SKM-1 treated with dmso at 0.1 percent for 144 hours (cell line): Measurements from ENCODE around the gene TMUB1.
A peak's percentile ranks its signal among the peaks of the same experiment; 100 is the strongest.

Experiments used
- DNase-seq: peaks from one replicate; lab custom pipeline; 2025; ENCODE audit not compliant: unreplicated experiment; lab: John Stamatoyannopoulos, UW

Gene TMUB1

DNA sequence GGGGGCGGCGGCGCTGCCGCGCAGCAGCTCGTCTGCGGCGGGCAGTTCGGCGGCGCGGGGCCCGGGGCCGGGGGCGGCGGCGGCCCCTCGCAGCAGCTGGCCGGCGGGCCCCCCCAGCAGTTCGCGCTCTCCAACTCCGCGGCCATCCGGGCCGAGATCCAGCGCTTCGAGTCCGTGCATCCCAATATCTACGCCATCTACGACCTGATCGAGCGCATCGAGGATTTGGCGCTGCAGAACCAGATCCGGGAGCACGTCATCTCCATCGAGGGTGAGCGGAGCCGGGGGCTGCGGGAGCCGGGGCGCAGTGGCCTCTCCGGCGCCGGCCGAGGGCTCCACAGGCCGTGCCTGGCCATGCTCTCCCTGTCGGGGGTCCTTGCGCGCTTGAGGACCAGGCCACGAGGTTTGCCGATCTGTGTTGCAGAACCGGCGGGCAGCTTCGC lies 3.5 kb upstream of the TMUB1 start:
- no peak for DNase-seq

DNA sequence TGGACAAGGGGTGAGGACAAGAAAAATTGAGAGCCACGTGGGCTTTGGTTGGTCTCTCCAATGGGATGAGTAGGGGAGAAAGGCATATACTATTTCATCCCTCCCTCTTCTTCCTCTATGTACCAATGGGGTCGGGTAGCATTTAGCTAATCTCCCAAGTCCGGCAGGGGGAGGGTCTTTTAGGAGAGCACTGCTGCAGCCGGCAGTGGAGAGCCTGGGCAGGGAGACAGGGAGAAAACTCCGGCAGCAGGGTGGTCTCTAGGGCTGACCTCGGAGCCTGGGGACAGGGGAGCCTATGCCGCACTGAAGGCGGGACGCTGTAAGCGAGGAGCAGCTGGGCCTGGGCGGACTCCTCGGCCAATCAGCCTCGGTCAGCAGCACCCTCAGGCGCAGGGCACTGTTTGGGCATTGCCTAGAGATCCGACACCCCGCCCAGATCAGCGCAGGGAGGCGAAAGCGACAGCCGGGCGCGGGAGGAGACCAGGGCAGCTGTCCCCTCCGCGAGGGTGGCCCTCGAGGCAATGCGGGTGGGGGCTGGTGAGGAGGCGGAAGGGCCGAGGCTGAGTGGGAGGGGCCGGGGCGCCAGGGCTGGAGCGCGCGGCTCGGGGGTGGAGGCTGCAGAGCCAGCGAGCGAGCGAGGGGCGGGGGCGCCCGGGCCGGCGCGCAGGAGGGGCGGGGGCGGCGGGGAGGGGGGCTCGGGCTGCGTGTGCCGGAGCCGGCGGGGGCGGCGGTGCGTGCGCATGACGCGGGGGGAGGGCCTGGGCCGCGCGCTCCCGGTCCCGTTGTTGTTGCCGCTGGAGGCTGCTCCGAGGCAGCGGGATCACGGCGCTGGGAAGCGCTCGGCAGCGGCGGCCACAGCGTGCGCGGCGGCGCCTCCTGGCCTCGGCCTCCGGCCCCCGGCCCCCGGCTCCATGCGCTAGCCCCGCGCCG lies 2.7 kb upstream of the TMUB1 start, which contains the start of gene AGAP3:
Gene AGAP3, plus strand, starts transcription at position 785 of the 930 bp plus-strand sequence. CDS start 267 bp downstream, outside the sequence.
- DNase-seq: peak; percentile 53

DNA sequence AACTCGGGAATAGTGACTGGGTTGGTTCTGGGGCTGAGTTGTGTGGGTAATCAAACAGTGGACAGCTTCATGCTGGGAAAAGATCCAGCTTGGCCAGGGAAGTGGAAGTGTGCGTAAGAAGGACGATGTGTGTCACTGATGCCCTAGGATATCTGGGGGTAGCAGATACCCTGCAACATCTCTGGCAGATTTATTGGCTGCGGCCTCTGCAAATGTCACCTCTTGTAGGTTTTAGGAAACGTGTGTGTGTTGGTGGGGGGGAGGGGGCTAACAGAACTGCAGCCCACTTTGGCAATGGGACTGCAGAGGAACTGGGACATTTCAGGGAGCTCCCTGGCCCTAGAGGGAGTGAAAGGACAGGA lies 2.0 kb upstream of the TMUB1 start:
- DNase-seq: no peak

DNA sequence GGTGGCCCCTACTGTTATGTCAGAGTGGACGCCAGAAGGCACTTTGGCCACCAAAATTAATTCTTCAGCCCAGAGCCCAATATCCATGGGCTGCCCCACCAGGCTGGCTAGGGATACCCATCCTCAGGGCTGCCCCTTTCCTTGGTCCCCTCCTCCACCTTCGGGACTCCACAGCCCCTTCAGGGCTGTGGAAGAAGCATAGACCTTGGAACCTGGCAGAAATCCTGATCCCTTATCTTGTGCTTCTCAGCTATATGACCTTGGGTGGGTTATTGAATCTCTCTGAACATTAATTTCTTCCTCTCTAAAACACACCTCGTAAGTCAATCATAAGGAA lies 499 bp upstream of the TMUB1 start:
- no peak for DNase-seq

DNA sequence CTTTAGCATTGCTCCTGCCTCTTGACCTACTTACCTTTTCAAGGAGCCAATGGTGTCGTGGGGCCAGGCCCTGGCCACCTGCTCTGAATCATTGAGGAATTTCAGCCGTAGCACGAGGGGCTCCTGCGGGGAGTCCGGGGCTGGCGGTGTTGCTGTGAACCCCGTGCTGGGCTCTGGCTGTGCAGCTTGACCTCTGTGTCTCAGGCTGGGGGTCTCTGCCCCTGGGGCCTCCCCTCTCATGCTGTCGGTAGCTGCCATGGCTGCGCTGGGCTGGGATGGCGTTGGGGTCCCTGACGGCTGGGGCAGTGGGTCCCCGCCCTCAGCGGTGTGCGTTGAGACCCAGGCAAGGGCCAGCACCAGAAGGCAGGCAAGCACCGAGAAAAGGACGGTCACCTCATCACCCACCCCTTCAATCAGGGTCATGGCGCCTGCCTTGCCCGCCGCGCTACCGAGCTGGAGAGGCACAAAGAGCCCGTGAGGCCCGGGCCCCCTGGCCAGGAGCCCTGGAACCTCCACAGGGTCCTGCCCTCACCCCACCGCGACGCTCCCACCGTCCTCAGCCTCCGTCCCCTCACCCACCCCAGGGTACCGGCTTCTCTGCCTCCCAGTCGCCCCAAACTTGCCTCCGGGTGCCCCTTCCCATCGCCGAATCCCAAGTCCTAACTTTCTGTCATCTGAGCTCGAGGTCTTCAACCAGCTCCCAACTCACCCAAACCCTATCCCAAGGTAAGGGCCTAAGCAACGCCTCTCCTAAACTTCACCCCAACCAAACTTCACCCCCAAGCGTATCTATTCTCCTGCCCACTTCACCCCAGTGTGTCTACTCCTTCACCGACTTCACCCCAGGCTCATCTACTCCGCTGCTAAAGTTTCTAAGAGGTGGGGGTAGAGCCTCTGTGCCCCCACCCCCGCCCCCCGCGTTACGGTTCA lies 887 bp downstream of the TMUB1 start:
- no peak for DNase-seq

DNA sequence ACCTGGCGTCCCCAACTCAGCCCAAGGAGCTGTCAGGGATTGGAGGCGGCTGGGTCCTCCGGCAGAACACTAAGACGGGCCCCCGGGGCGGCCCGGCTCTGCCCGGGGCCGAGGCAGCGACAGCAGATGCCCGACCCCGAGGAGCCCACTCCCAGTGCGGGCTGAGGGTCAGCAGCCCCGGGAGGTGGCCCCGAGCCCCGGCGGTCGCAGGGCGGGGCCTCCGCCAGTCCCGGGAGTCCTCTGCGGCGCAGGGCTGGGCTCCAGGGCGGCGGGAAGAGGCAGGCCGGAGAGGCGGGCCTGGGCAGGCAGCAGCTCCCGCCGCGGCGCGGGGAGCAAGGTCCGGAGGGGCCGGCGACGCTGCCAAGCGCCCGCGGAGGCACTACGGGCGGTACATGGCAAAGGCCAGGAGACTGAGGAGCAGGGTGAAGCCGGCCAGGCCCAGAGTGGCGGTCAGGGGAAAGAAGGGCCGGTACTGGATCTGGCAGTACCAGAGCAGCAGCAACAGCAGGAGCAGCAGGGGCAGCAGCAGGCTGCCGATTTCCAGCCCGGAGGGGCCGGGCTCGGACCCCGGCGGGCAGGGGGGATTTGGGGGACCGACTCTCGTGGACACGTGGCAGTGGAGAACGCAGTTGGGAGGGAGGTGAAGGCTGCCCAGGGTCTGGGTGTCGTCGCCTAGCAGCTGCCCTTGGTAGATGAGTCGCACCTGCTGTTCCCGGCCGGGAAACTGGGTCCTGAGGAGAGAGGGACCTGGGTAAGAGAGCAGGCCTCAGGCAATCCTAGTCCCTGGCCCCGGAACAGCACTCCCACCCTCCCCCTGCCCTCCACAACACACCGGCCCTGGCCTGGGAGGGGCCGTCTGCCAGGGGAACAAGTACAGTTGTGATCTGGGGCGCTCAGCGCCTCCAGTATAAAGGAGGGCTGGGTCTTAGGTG lies 1.9 kb downstream of the TMUB1 start:
- no peak for DNase-seq

DNA sequence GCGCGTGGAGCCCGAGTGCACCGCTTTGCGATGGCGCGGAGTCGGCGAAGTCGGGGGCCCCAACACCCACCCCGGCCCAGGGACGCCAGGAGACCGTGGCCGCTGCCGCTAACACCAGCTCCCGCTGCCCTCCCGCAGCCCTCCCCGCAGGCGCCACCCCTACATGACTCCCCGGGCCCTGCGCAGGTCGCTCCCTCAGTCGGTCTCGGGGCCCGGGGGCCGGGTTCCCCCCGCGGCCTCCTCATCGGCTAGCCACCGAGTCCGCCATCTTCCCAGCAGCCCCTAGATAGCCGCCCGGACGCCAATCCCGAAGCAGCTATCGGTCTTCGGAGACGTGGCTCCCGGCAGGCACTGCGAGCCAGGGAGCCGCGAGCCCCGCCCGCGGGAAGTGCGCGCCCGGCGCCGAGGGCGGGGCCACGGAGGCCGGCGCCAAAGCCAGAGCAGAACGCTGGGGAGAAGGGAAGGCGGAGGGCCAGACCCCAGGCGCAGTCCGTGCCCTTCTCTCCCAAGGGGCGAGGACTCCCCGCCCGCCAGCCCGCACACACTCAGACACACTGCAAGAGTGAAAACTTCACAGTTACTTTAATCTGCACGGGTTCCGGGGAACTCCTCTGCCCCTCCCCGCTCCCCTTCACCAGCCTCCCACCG lies 2.6 kb downstream of the TMUB1 start, which contains the start of gene FASTK:
Gene FASTK, minus strand, starts transcription at position 288 of the 648 bp plus-strand sequence. Its CDS starts 43 bp downstream, at position 245.
- DNase-seq: peak; percentile 37

DNA sequence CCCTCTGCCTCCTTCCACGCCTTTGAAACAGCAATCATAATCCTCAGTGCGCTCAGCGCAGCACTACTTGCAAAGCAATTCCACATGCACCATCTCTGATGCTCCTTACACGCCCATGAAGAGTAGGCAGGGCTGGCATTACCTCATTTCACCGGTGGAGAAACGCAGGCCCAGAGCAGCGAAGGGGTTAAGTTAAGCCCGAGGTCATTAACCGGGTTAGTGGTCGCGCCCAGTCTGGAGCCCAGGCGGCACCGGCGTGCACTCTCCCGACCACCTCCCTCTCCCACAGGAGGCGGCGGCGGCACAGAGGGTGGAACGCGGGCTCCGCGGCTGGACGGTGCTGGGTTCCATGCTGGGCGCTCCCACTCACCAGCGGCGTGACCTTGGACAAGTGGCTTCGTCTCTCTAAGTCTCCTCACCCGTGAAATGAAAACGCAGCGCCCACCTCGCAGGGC lies 3.2 kb downstream of the TMUB1 start:
- no peak for DNase-seq

DNA sequence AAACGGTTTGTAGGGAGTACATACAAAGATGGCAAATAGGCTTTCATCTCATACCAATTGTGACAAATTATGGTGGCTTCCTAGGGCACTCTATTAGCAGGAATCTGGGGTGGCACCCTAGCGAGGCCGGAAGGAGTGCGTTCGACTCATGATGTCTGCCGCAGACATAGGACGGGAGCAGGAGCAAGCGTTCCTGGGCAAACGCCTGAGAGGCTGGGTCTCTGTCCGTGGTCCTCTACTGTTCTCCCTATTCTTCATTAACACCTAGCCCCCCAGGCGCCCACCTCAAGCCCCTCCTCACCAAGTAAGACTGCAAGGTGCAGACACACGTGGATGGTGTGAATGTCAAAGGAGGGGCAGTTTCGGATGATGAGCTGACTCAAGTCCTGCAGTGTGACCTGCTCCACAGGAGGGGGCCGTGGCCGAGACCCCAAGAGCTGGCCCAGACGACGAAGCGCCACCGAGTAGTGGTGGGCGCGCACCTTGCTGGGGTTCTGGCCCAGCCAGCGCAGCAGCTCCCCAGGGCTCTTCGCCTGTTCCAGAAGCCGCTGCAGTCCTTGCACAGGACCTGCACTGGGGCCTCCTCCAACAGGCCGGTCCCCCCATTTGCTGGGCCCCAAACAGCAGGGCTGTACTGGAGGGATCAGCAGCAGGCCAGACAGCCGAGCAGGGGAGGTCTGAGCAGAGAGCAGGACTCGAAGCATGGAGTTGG lies 3.9 kb downstream of the TMUB1 start:
- no peak for DNase-seq

DNA sequence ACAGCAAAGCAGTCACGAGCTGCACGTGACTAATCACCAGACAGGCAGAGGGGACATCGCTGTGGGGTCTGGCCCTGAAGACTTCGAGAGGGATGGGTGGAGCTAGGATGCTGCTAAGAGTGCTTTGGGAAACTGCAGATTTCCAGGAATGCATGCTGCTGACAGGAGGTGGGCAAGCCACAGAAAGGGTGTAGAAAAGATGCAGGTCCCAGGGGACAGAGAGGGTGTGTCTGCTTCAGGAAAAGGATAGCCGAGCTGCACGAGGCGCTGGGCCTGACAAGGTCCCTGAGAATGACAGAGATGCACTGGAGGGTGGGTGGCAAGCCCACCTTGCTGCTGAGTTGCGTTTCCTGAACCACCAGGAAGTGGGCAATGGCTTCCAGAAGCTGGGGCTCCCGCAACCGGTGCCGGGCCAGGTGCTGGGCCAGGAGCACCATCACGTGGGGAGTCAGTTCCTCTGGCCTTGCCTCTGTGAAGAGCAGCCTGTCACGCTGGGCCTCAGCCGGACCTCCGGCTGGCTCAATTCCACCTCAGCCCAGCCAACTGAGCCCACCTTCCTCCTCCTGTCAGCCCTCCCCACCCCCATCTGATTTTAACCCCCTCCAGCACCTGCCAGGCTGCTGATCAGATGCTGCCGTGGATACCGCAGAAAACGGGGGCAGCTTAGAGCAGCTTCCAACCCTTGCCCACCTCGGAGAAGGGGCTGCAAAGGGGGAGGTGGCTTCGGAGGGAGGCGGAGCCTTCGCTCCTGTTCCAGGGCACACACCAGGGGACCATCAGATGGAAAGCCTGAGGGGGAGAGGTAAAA lies 4.9 kb downstream of the TMUB1 start:
- DNase-seq: no peak

DNA sequence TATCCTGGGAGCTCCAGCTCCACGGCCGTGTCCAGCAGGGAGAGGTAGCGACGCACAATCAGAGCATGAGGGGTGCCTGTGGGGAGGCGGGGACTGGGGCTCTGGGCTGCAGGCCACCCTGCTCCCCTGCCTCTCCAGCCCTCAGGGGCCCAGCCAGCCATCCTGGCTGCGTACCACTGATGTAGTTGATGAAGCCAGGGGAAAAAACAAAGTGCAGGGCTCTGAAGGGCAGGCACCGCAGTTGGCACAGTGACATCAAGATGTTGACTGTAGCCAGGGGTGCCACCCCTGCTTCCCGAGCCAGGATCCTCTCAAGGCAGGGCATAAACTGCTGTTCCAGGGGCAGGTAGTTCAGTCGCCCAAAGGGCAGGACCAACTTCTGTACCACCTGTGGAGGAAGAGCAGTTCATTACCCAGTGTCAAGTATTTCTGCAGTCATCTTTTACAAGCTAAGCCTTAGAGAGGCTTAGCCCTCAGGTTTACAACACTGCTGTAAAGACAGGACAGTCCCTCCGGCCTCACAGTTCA lies 5.5 kb downstream of the TMUB1 start:
- DNase-seq: no peak

DNA sequence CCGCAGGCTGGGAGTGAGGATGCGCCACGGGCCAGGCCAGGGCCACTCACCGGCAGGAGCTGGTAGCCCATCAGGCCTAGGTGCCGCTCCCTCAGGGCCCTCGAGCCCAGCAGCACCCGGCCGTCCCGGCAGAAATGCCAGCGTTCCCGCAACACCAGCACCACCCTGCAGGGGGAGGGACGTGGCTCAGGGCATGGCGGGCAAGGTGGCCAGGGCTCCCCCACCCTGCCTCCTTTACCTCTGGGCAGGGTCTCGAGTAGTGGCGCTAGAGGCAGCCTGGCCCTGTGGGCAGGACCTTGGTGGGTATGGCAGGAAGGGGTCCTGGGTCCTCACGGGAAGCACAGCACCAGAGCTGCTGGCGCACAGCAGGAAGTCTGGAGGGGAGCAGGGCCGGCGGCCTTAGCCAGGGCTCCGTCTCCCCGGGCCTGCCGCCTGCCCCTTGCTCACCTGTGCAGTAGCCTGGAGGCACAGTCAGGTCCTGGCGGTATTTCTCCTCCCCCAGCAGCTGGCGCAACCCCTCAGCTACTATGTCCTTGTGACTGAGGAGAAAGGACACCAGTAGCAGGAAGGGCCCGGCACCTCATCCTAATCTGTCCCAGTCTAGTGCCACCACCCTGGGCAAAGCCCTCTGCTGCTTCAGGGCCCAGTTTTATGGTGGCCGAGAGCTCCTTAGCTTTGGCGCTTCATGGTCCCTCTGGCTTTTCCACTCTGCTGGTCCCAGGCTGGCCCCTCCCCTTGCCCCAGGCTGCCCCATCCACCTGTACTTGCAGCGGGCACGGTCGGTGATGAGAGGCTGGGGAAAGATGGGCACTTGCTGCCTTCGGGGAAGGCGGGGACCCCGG lies 6.2 kb downstream of the TMUB1 start:
- no peak for DNase-seq

DNA sequence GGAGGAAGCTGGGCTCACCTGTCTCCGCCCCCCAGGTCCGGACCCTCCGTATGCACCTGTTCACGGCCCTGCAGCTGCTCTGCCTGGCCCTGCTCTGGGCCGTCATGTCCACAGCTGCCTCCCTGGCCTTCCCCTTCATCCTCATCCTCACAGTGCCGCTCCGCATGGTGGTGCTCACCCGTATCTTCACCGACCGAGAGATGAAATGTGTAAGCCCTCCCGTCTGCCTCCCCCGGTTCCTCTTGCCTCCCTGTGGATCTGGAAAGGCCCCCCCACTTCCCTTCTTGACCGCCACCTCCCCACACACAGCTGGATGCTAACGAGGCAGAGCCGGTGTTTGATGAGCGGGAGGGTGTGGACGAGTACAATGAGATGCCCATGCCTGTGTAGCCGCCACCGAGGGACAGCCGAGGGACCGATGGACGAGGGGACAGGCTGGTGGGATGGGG lies 7.3 kb downstream of the TMUB1 start:
- DNase-seq: no peak

DNA sequence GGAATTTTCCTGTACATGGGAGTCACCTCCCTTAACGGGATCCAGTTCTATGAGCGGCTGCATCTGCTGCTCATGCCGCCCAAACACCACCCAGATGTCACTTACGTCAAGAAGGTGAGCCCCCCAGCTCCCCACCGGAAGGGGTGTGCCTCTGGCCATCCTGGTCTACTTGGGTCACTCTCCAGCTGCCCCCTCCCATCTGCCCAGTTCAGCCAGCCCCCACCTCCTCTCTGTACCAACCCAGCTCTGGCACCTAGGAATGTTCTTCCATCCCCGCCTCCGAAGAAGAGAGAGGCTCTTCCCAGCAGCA lies 7.7 kb downstream of the TMUB1 start:
- DNase-seq: no peak

DNA sequence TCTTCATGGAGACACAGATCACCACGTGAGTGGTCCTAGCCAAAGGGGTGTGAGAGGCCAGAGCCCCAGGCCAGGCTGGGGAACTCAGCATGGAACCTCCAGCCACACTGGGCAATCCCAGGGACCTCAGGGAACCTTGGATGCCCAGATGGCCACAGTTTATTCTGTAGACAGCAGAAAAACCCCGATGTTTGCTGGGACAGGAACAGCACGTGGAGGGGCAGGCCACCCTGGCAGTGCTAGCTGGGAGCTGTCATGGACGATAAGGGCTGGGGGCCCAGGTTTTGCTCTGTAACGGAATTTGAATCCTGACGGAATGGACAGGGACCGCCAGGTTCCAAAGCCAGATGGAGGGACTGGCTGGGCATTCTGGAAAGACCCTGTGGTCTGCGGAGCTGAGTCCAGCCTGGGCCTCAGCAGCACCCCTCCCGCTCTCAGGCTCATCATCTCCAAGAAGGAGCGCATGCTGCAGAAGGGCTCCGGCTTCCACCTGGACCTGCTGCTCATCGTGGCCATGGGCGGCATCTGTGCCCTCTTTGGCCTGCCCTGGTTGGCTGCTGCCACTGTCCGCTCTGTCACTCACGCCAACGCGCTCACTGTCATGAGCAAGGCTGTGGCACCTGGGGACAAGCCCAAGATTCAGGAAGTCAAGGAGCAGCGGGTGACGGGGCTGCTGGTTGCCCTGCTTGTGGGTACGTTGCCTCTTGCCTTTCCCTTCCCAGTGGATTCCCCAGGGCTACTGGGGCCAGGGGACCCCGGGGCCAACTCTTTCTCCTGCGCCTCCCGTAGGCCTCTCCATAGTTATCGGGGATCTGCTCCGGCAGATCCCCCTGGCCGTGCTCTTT lies 8.3 kb downstream of the TMUB1 start:
- no peak for DNase-seq

DNA sequence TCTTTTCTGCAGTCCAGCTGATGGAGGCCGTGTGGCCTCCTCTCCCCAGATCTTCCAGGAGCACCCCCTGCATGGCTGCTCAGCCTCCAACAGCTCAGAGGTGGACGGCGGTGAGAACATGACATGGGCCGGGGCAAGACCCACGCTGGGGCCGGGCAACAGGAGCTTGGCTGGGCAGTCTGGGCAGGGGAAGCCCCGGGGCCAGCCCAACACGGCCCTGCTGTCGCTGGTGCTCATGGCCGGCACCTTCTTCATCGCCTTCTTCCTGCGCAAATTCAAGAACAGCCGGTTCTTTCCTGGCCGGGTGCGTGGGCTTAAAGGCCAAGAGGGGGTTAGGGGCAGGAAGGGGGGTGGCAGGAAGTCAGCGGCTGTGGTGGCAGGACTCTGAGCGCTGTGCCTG lies 9.3 kb downstream of the TMUB1 start:
- DNase-seq: no peak
